A549 treated with Mapracorat at 1 μM for 4 hours (cell line): ENCODE data around the gene SPSB2. TPM values are rescaled to one million over a fixed set of nuclear protein-coding genes. Genes with fewer than 3 reads are reported as not detected.

Experiments used
- total RNA-seq: library from RNA; stranded (reverse); fragments of 200-300 nt; extraction: Qiagen RNA extraction; gene quantifications from 5 replicates; pipeline ENCODE4 v1.2.3, GENCODE V29; 2022

The SPSB2 gene
- 23.1 to 34.6 TPM (median 32.3 TPM) in 5 replicates for total RNA-seq

GRCh38 chr12:6873094-6874014, at the start of gene SPSB2:
Gene SPSB2 (minus strand): TSS chr12:6873303. CDS start chr12:6872901, 402 bp downstream.

GRCh38 chr12:6914246-6914946, 41.3 kb upstream of the SPSB2 start, which contains the start of gene ENO2:
Gene ENO2 (plus strand): TSS chr12:6914580. CDS start chr12:6915833, 1,253 bp downstream.

GRCh38 chr12:6904280-6905276, 31.5 kb upstream of the SPSB2 start, which contains the start of gene LRRC23:
Gene LRRC23 (plus strand): TSS chr12:6904822. CDS start chr12:6905634, 812 bp downstream.

GRCh38 chr12:6867413-6868210, 5.5 kb downstream of the SPSB2 start, which contains the start of gene TPI1:
Gene TPI1 (plus strand): TSS chr12:6867531. CDS start chr12:6867567, 36 bp downstream.

GRCh38 chr12:6851921-6852650, 21.0 kb downstream of the SPSB2 start, which contains the start of gene USP5:
Gene USP5 (plus strand): TSS chr12:6852150. CDS start chr12:6852180, 30 bp downstream.

GRCh38 chr12:6851153-6851920, 21.8 kb downstream of the SPSB2 start, which contains the start of gene CDCA3:
Gene CDCA3 (minus strand): TSS chr12:6851286. CDS start chr12:6850952, 334 bp downstream.

GRCh38 chr12:6840761-6841515, 32.2 kb downstream of the SPSB2 start, which contains the start of gene GNB3:
Gene GNB3 (plus strand): TSS chr12:6840925. CDS start chr12:6841288, 363 bp downstream.

GRCh38 chr12:6827982-6828780, 44.9 kb downstream of the SPSB2 start, which contains the start of gene P3H3:
Gene P3H3 (plus strand): TSS chr12:6828407. CDS start chr12:6828441, 34 bp downstream.

GRCh38 chr12:6821591-6822425, 51.3 kb downstream of the SPSB2 start, which contains the start of gene GPR162:
Gene GPR162 (plus strand): TSS chr12:6821821. CDS start chr12:6823899, 2,078 bp downstream.

Other genes starting within 250 kb of the SPSB2 start
- gene LPAR5, start 237.3 kb downstream of the SPSB2 start, total RNA-seq = 0.38 to 0.97 TPM (median 0.66 TPM) in 5 replicates
- gene ACRBP, start 225.9 kb downstream of the SPSB2 start, total RNA-seq = 0.08 to 0.40 TPM (median 0.15 TPM) in 3 of 5 replicates, not detected in the others
- 13.8 to 19.8 TPM (median 15.7 TPM) in 5 replicates for gene ING4, start 210.2 kb downstream of the SPSB2 start, total RNA-seq
- 50.6 to 58.9 TPM (median 55.4 TPM) in 5 replicates for gene ZNF384, start 183.9 kb downstream of the SPSB2 start, total RNA-seq
- 0.64 to 1.0 TPM (median 0.73 TPM) in 5 replicates for gene PIANP, start 172.5 kb downstream of the SPSB2 start, total RNA-seq
- 47.2 to 58.3 TPM (median 55.9 TPM) in 5 replicates for gene COPS7A, start 149.3 kb downstream of the SPSB2 start, total RNA-seq
- gene MLF2, start 120.2 kb downstream of the SPSB2 start, total RNA-seq = 252 to 312 TPM (median 307 TPM) in 5 replicates
- gene PTMS, start 106.9 kb downstream of the SPSB2 start, total RNA-seq = 703 to 949 TPM (median 926 TPM) in 5 replicates
- 0.89 to 2.3 TPM (median 1.4 TPM) in 5 replicates for gene LAG3, start 100.8 kb downstream of the SPSB2 start, total RNA-seq
- not detected in 5 replicates for gene CD4, start 83.8 kb downstream of the SPSB2 start, total RNA-seq
- 0.23 to 0.53 TPM (median 0.45 TPM) in 5 replicates for gene GPR162, start 51.5 kb downstream of the SPSB2 start, total RNA-seq
- 19.8 to 29.8 TPM (median 28.7 TPM) in 5 replicates for gene P3H3, start 44.9 kb downstream of the SPSB2 start, total RNA-seq
- gene GNB3, start 32.4 kb downstream of the SPSB2 start, total RNA-seq = 1.2 to 2.3 TPM (median 1.9 TPM) in 5 replicates
- gene CDCA3, start 22.0 kb downstream of the SPSB2 start, total RNA-seq = 71.5 to 81.3 TPM (median 75.3 TPM) in 5 replicates
- gene USP5, start 21.2 kb downstream of the SPSB2 start, total RNA-seq = 74.8 to 79.3 TPM (median 76.6 TPM) in 5 replicates
- 1,486 to 1,673 TPM (median 1,653 TPM) in 5 replicates for gene TPI1, start 5.8 kb downstream of the SPSB2 start, total RNA-seq
- 16.4 to 19.0 TPM (median 18.3 TPM) in 5 replicates for gene LRRC23, start 31.5 kb upstream of the SPSB2 start, total RNA-seq
- gene ENO2, start 41.3 kb upstream of the SPSB2 start, total RNA-seq = 35.9 to 40.2 TPM (median 37.3 TPM) in 5 replicates
- 48.7 to 75.7 TPM (median 72.9 TPM) in 5 replicates for gene ATN1, start 54.7 kb upstream of the SPSB2 start, total RNA-seq
- not detected in 5 replicates for gene RNU7-1, start 70.5 kb upstream of the SPSB2 start, total RNA-seq
- 275 to 319 TPM (median 310 TPM) in 5 replicates for gene C12orf57, start 70.7 kb upstream of the SPSB2 start, total RNA-seq
- 7.9 to 13.5 TPM (median 11.7 TPM) in 5 replicates for gene PTPN6, start 78.1 kb upstream of the SPSB2 start, total RNA-seq
- gene PHB2, start 97.4 kb upstream of the SPSB2 start, total RNA-seq = 289 to 333 TPM (median 326 TPM) in 5 replicates
- gene EMG1, start 97.6 kb upstream of the SPSB2 start, total RNA-seq = 56.9 to 66.4 TPM (median 62.2 TPM) in 5 replicates
- gene LPCAT3, start 145.2 kb upstream of the SPSB2 start, total RNA-seq = 25.5 to 29.9 TPM (median 29.1 TPM) in 5 replicates
- gene C1S, start 187.4 kb upstream of the SPSB2 start, total RNA-seq = 38.3 to 56.5 TPM (median 44.5 TPM) in 5 replicates
- 28.8 to 47.1 TPM (median 29.1 TPM) in 5 replicates for gene C1R, start 219.1 kb upstream of the SPSB2 start, total RNA-seq
- 11.1 to 15.7 TPM (median 12.2 TPM) in 5 replicates for gene C1RL, start 235.9 kb upstream of the SPSB2 start, total RNA-seq